ENCODE results near the gene PIP5K1B. TPM values are rescaled to one million over a fixed set of nuclear protein-coding genes. Genes with fewer than 3 reads are reported as not detected.

Gene PIP5K1B
- total and polyA plus RNA-seq, 5 donors: 37.8 to 81.5 (median 67.9) TPM

GRCh38 chr9:68706363-68707201 lies 1.5 kb downstream of the PIP5K1B start:
- Histone ChIP-seq H3K4me1 (ENCODE audit: control insufficient read depth, insufficient read depth, low read length) (peaks cover 5% of the 10 kb centered on the region), H3K27ac (ENCODE audit: low read length) (peak overlapping the region; percentile 77), H3K4me3 (ENCODE audit: low read length) (peak overlapping the region; percentile 54), H3K27me3 (ENCODE audit: control insufficient read depth, insufficient read depth) (no peaks in the 10 kb centered on the region), H3K9me3 (ENCODE audit: control insufficient read depth, low read length) (no peaks in the 10 kb centered on the region)
- WGBS: 13% methylated on average over 19 of the region's 19 CpGs
- ATAC-seq: no peak
- DNase-seq: no peak
- intact Hi-C loops (cut with DNase I): loop anchor here in 3 of 4 donors (2.0 to 10.0 kb wide), 5 partner anchors 76 to 288 kb away; a partner anchor contains a TSS

- DNase-seq (no peak), ATAC-seq (no peak)
- Histone ChIP-seq H3K27me3 (ENCODE audit: control insufficient read depth, insufficient read depth) (no peaks in the 10 kb centered on the region), H3K4me1 (ENCODE audit: control insufficient read depth, insufficient read depth, low read length) (peaks cover 5% of the 10 kb centered on the region), H3K4me3 (ENCODE audit: low read length) (no peak overlapping the region), H3K27ac (ENCODE audit: low read length) (no peak overlapping the region), H3K9me3 (ENCODE audit: control insufficient read depth, low read length) (no peaks in the 10 kb centered on the region)
- intact Hi-C loops (cut with DNase I): loop anchor here in 3 of 4 donors (2.0 to 10.0 kb wide), 5 partner anchors 74 to 287 kb away; a partner anchor contains a TSS
- 69% methylated on average over 4 of the region's 4 CpGs for WGBS
Observed at GRCh38 chr9:68707801-68708488, 2.9 kb downstream of the PIP5K1B start.

GRCh38 chr9:68708513-68708912 lies 3.5 kb downstream of the PIP5K1B start:
- ATAC-seq: no peak
- no peak overlapping the region for H3K27ac ChIP-seq (ENCODE audit: low read length)
- H3K9me3 ChIP-seq (ENCODE audit: control insufficient read depth, low read length): no peaks in the 10 kb centered on the region
- H3K4me1 ChIP-seq (ENCODE audit: control insufficient read depth, insufficient read depth, low read length): peaks cover 5% of the 10 kb centered on the region
- intact Hi-C loops (cut with DNase I): loop anchor here in 3 of 4 donors (5.0 to 10.0 kb wide), 4 partner anchors 74 to 286 kb away; a partner anchor contains a TSS
- no peak overlapping the region for H3K4me3 ChIP-seq (ENCODE audit: low read length)
- no peak for DNase-seq
- no peaks in the 10 kb centered on the region for H3K27me3 ChIP-seq (ENCODE audit: control insufficient read depth, insufficient read depth)
- WGBS: 85% methylated on average over 3 of the region's 3 CpGs

- H3K27ac ChIP-seq (ENCODE audit: low read length): peak overlapping the region; percentile 17
- 83% methylated on average over 8 of the region's 8 CpGs for WGBS
- peaks cover 5% of the 10 kb centered on the region for H3K4me1 ChIP-seq (ENCODE audit: control insufficient read depth, insufficient read depth, low read length)
- no peak overlapping the region for H3K4me3 ChIP-seq (ENCODE audit: low read length)
- H3K27me3 ChIP-seq (ENCODE audit: control insufficient read depth, insufficient read depth): no peaks in the 10 kb centered on the region
- DNase-seq (no peak), ATAC-seq (no peak)
- H3K9me3 ChIP-seq (ENCODE audit: control insufficient read depth, low read length): no peaks in the 10 kb centered on the region
- intact Hi-C loops (cut with DNase I): loop anchor here in 3 of 4 donors (5.0 to 10.0 kb wide), 4 partner anchors 73 to 285 kb away; a partner anchor contains a TSS
Observed at GRCh38 chr9:68709291-68710110, 4.5 kb downstream of the PIP5K1B start.

- intact Hi-C loops (cut with DNase I): no loop called here
- WGBS: 39% methylated on average over 1 of the region's 1 CpG
- Histone ChIP-seq H3K4me3 (ENCODE audit: low read length) (no peak overlapping the region), H3K4me1 (ENCODE audit: control insufficient read depth, insufficient read depth, low read length) (peaks cover 5% of the 10 kb centered on the region), H3K27ac (ENCODE audit: low read length) (no peak overlapping the region), H3K9me3 (ENCODE audit: control insufficient read depth, low read length) (no peaks in the 10 kb centered on the region), H3K27me3 (ENCODE audit: control insufficient read depth, insufficient read depth) (no peaks in the 10 kb centered on the region)
- DNase-seq: no peak
- no peak for ATAC-seq
Observed at GRCh38 chr9:68710111-68710471, 5.1 kb downstream of the PIP5K1B start.

- Histone ChIP-seq H3K27me3 (ENCODE audit: control insufficient read depth, insufficient read depth) (no peaks in the 10 kb centered on the region), H3K4me1 (ENCODE audit: control insufficient read depth, insufficient read depth, low read length) (peaks cover 5% of the 10 kb centered on the region), H3K4me3 (ENCODE audit: low read length) (no peak overlapping the region), H3K9me3 (ENCODE audit: control insufficient read depth, low read length) (no peaks in the 10 kb centered on the region), H3K27ac (ENCODE audit: low read length) (no peak overlapping the region)
- no peak for ATAC-seq
- intact Hi-C loops (cut with DNase I): no loop called here
- WGBS: 64% methylated on average over 2 of the region's 2 CpGs
- DNase-seq: no peak
Observed at GRCh38 chr9:68711281-68711680, 6.2 kb downstream of the PIP5K1B start.

- H3K4me3 ChIP-seq (ENCODE audit: low read length): no peak overlapping the region
- intact Hi-C loops (cut with DNase I): no loop called here
- H3K4me1 ChIP-seq (ENCODE audit: control insufficient read depth, insufficient read depth, low read length): peaks cover 2% of the 10 kb centered on the region
- WGBS: 83% methylated on average over 5 of the region's 5 CpGs
- no peaks in the 10 kb centered on the region for H3K27me3 ChIP-seq (ENCODE audit: control insufficient read depth, insufficient read depth)
- DNase-seq (no peak), ATAC-seq (no peak)
- H3K27ac ChIP-seq (ENCODE audit: low read length): no peak overlapping the region
- H3K9me3 ChIP-seq (ENCODE audit: control insufficient read depth, low read length): no peaks in the 10 kb centered on the region
Observed at GRCh38 chr9:68711932-68712331, 6.9 kb downstream of the PIP5K1B start.

GRCh38 chr9:68714416-68715180 lies 9.6 kb downstream of the PIP5K1B start:
- intact Hi-C loops (cut with DNase I): no loop called here
- whole genome bisulfite sequencing: 87% methylated on average over 4 of the region's 4 CpGs

GRCh38 chr9:68715181-68715456 lies 10.1 kb downstream of the PIP5K1B start:
- no peak overlapping the region for H3K4me3 ChIP-seq (ENCODE audit: low read length)
- intact Hi-C loops (cut with DNase I): no loop called here
- H3K4me1 ChIP-seq (ENCODE audit: control insufficient read depth, insufficient read depth, low read length): peaks cover 2% of the 10 kb centered on the region
- 34% methylated on average over 2 of the region's 2 CpGs for WGBS
- H3K27me3 ChIP-seq (ENCODE audit: control insufficient read depth, insufficient read depth): no peaks in the 10 kb centered on the region
- H3K9me3 ChIP-seq (ENCODE audit: control insufficient read depth, low read length): no peaks in the 10 kb centered on the region
- ATAC-seq: peak in 1 of 2 donors; percentile 30
- H3K27ac ChIP-seq (ENCODE audit: low read length): no peak overlapping the region
- DNase-seq: no peak

More at GRCh38 chr9:68714416-68715180, 9.6 kb downstream of the PIP5K1B start:
- H3K9me3 ChIP-seq (ENCODE audit: control insufficient read depth, low read length): no peaks in the 10 kb centered on the region
- ATAC-seq (no peak), DNase-seq (no peak)
- H3K4me3 ChIP-seq (ENCODE audit: low read length): no peak overlapping the region
- no peak overlapping the region for H3K27ac ChIP-seq (ENCODE audit: low read length)
- H3K4me1 ChIP-seq (ENCODE audit: control insufficient read depth, insufficient read depth, low read length): peaks cover 2% of the 10 kb centered on the region
- H3K27me3 ChIP-seq (ENCODE audit: control insufficient read depth, insufficient read depth): no peaks in the 10 kb centered on the region
